GM21360 (cell line): ENCODE results near the gene ABHD16B.

Experiments
- ATAC-seq: cut with Tn5 transposase; IDR thresholded peaks from one replicate; pipeline ENCODE4 v1.9.1; 2021; ENCODE audit warnings: mild to moderate bottlenecking, moderate library complexity; ENCODE audit not compliant: unreplicated experiment

Gene ABHD16B

DNA sequence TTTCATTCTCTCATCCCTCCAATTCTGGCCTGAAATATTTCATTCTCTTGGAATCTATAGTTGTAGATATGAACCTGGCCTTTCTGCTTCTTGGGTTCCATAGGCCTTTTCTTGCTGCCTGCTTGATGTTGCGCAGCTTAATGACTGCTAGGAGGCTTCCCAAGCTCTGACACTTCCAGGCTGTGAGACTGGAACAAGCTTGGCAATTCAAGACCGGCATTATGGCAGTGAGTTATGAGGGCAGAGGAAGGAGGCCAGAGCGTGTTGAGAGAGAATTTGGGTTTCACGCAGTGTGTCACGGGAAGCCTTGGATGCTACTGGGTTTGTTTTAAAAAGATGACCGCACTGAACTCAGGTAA lies 32.7 kb downstream of the ABHD16B start:
- ATAC-seq = no peak

DNA sequence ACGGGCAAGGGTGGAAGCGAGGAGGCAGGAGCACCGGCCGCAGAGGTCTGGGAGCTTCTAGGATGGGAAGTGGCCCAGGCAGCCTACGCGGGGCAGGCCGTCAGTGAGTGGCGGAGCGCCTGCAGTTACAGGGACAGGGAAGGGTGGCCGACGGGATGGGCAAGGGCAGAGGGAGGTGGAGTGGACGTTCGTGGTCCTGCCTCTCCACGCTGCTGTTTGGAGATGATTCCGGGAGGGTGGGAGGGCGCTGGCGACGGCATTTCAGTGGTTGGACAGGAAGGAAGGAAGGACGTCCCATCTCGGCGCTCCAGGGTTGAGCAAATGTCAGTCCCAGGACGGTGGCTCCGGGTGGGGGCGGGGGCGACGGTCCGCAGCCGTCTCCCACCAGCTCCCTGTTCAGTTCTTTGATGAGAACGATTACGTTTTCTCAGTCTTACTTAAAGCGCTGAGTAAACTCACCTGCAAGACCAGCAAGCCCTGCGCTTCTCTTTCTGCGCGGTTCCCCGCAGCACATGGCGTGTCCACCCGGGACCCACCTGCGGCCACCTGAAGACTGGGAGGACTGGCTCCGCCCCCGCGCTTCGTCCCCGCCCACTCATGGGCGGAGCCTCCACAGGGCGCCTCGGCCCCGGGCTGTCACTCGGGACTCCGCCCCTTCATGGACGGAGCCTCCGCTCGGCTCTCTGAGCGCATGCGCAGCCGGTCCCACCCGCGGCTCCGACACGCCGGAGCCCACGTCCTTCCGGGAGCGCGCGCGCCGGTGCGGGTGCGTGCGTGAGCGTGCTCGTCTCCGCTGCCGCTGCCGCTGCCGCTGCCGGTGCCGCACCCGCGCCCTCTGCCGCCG lies 33.3 kb downstream of the ABHD16B start, which contains the start of gene DNAJC5:
Gene DNAJC5 (plus strand): TSS at position 769 of the 844 bp plus-strand sequence. CDS start 33,220 bp downstream, outside the sequence.
- peak; percentile 76 for ATAC-seq

DNA sequence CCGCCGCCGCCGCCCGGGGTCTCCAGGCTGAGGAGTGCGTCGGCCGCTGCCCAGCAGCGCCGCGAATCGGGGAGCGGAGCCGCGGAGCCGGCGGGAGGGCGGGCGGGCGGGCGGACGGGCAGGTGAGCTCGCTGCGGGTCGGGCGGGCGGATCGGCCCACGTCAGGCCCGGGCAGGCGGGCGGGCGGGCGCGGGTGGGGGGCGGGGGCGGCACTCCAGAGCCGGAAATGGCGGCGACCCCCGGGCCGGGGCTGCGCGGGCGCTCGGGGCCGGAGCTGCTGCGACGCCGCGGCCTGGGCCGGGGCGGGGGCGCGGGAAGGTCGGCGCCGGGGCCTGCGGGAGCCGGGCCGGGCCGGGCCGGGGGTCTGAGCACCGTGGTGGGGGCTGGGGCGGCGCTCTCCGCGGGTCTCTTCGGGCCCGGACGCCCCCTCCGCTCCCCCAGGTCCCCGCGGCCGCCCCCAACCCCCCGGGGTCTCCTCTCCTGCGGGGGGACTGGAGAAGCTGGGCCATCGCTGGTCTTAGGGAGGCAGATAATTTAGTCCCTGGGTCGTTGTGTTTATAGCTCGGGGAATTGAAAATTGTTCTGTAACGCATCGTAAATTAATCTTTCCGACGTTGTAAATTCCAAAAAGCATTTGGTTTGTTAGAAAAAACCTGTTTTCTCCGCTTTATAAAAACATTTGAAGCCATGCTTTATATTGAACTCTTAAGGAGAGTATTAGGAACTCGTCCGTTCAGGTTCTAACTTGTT lies 34.1 kb downstream of the ABHD16B start:
- peak; percentile 12 for ATAC-seq

DNA sequence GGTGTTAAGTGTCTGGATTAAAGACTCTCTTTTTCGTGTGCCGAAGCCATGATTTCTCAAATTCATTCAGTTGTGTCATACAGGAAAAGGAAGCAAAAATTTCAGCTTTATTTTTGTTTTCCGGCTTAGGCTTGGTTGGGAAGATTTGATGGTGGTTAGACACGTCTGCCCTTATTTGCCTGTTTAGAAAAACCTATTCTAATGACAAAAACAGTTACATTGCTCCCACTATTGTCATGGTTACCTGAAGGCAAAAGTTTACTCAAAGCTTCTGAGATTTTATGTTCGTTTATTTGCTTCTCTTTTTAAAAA lies 34.6 kb downstream of the ABHD16B start:
- ATAC-seq = no peak

DNA sequence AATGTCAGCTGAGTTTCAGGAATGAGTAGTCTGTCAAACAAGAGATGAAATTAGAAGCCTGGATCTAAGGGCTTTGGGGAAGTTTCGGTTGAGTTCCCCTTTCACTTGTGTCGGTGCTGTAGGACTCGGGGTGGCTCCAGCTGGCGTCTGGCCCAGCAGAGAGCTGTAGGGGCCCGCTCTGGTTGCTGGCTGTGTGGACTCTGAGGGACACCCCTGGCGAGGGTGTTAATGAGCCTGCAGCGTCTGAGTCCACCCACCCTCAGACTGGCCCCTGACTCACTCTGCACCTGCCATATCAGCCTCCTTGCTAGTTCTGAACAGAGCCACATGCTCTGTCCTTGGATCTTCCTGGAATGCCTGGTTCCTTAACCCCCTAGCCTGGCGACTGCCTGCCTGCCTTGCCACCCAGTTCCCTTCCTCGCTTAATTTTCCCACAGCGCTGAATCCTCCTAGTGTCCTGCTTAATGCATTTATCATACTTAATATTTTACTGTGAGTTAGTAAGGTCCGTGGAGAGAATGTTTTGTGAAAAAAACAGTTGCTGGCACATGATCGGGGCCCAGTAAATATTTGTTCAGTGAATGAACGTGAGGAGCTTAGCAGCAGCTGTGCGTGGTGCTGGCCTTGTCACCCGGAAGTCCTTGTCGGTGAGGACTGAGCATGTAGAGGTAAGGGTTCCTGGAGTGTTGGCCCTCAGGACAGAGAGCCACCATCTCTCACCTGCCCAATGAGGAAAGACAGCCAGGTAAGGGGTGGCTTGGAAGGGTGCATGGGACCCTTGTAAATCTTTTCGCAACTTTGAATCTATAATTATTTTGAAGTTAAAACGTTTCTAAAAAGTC lies 35.2 kb downstream of the ABHD16B start:
- ATAC-seq = no peak

DNA sequence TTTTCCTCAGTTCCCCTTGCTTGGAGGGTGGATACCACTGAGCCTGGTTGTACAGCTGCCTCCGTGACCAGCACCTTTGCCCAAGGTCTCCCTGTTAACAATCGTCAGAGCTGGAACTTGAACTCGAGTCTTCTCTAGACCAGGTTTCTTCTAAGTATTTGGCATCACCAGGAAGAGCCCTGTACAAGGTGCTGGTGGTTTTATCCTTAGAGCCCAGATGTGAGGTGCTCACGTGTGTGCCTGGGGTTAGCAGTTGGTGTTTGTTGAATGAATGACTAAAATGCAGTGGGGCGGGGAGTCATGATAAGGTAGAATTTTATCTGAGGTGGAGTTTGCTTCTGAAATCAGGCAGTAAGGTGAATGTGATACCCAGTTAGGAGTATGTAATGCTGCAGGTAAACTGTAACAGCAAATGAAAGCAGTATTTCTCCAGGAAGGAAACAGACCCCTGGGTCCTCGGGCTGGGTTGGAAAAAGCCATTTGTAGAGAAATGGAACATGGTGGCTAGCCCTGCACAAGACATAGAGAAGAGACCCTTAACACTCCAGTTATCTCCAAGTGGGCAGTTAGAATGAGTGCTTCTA lies 36.8 kb downstream of the ABHD16B start:
- no peak for ATAC-seq

DNA sequence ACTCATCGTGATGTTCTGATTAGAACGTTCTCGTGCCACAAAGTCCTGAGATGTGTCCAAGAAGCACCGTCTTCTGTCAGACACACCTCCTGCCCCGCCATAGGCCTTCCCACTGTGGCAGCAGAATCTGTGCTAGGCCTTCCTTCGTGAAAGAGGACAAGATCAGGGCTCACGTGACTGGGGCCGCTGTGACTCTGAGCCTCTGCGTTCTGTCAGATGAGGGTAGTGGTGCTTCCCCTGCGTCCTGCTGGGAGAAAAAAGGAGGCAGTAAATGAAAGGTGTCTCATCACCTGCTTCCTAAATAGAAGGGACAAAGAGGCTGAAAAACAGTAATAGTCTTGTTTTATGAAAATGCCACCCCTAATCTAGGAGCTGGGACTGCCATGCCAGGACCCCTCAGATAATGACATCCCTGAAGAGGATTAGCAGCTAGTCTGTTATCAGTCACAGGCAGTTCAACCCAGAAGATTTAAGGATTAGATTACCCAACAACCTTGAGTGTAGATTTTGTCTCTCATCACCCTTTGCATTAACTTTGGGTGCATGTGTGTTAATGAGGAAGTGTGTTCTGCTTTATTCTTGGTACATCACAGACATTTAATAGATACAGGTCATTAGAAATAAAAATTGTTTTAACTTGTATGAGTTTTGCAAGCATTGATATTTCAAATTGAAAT lies 37.7 kb downstream of the ABHD16B start:
- no peak for ATAC-seq

DNA sequence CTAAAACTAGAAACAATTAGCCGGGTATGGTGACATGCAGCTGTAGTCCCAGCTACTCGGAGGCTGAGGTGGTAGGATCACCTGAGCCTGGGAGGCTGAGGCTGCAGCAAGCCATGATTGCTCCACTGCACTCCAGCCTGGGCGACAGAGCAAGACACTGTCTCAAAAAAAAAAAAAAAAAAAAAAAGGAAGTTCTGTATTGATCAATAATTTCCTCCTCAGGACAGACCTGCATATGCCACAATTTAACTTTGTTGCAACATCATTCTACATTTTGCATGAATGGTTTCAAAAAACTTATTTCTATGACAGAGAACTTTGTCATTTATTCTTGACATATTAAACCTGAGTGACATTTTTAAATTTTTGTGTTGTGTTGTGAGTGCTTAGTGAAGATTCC lies 39.1 kb downstream of the ABHD16B start:
- no peak for ATAC-seq

DNA sequence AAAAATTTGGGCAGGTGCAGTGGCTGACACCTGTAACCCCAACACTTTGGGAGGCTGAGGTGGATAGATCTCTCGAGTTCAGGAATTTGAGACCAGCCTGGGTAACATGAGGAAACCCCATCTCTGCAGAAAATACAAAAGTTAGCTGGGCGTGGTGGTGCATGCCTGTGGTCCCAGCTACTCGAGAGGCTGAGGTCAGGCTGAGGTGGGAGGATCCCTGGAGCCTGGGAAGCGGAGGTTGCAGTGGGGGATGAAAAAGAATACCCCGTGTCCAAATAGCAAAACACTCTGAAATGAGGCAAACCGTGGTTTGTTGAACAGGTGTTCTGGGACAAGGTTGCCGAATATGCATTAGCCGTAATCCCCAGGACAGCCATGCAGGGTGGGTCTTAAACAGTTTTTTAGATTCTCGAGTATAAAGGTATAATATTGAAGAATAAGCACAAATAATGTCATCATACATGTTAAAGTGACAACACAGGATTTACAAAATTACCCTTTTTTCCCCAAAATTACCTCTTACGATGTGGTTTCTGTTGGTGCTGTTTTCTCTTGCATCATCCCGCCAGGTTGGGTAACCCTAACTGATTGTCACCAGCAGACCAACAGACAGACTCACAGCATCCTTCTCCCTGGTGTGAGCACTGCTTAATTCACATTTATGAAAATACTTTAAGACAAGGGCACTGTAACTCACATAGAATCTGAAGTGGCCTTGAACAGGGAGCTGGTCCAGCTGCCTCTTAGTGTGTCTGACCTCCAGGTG lies 42.7 kb downstream of the ABHD16B start:
- no peak for ATAC-seq

DNA sequence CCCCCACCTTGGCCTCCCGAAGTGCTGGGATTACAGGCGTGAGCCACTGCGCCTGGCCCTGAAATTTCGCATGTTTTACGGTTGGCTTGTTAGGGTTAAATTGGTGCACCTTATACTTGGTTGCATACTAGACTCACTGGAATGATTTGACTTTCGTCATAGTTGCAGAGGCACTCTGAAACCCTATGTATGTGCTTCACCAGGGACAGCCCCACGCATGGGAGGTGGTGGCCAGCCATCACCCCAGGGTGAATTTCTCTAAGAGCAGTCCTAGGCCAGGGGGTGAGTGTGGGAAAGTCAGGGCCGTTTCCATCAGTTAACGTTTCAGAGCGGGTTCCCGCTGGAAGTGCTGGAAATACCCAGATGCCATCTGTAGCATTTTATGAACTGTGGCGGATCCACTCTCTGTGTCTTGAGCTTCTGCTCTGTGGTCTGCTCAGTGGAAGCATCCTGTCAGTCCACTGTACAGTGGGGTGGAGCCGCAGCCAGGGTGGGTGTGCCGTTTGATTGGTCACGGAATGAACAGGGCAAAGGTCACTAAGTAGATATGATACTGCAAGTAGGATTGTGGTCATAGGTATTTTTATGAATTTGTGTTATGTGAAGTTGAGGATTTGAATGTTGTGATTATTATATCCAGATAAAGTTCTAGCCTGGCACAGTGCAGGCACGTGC lies 46.8 kb downstream of the ABHD16B start:
- no peak for ATAC-seq

DNA sequence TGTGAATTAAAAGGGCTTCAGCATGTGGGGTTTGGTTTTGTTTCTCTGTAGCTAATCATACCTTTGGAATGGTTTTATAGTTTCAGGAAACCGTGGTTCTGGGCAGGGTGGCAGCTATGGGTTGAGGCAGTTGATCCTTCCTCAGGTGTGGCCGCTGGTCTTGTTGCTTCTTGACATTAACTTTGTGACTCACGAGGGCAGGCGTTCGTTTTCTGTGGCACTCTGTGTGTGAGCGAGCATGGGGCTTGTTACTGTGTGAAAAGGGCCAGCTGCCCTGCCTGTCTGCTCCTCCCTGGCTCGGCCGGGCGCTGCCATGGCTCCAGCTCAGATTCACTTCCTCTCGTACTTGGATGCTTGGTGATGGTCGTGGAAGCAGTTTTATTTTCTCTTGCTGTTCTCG lies 49.9 kb downstream of the ABHD16B start:
- ATAC-seq = no peak
